HG03442 (cell line): ENCODE results near the gene JAG1.

Source experiments
- ATAC-seq: cut with Tn5 transposase; IDR thresholded peaks from one replicate; pipeline ENCODE4 v1.9.1; 2021; ENCODE audit warnings: mild to moderate bottlenecking, moderate library complexity; ENCODE audit not compliant: unreplicated experiment

JAG1 gene

GRCh38 chr20:10639737-10640556 is 33.9 kb downstream of the JAG1 start:
- no peak for ATAC-seq

- no peak for ATAC-seq
Measured at GRCh38 chr20:10639077-10639736, 34.6 kb downstream of the JAG1 start.

- no peak for ATAC-seq
Measured at GRCh38 chr20:10637563-10637962, 36.2 kb downstream of the JAG1 start.

DNA sequence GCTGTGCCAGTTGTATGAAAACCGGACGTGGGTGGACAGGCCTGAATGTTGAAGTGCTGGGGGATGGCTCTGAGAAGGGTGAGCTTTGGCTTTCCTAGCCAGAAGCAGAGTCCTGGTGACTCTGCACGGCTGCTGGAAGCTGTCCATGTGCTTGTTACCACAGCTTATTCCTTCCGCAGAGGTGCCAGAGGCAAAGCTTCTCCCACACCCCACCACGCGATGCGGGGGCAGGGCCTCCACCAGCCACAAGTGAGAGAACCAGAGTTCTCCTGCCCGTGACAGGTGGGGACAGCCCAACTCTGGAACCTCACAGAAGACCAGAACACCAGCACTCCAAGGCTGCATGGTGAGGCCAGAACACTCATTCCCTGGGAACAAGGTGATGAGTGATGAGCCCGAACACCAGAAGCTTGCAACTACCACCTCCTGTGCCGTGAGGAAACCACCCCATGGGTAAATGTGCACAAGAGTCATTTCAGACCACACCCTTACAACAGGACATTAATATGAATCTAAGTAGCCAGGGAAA is 36.7 kb downstream of the JAG1 start:
- ATAC-seq = no peak

- ATAC-seq = no peak
Measured at GRCh38 chr20:10636326-10636818, 37.4 kb downstream of the JAG1 start.

DNA sequence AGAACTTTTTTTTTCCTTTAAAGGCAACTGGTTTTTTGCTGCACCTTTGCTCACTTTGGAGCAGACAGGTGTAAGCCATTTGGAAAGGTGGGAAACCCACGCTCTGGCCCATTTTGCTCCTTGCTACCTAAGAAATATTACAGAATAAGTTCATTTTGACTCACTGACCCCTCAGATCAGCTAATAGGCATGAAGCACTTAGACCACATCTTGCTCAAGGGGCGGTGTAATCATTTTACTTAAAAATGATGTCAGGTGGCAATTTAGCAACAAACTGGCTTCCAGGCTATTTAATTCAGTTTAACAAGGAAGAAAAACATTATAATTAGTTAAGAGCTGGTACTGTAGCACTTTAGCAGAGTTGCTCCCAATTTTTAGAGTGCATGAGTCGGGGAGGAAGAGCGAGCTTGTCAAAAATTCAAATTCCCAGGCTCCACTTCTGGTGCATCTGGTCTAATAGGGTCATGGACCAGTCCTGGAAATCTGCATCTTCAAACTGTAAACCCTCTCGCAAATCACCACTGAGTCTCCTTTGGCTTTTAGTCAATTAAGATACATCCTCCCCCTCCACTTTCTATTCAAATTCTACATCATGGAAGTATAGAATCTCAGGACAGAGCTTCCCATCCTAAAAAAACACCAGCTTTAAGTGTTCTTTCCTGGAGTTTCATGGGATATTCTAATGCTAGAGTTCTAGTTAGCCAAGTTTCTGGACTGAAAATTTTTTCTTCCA is 38.2 kb downstream of the JAG1 start:
- ATAC-seq = no peak

DNA sequence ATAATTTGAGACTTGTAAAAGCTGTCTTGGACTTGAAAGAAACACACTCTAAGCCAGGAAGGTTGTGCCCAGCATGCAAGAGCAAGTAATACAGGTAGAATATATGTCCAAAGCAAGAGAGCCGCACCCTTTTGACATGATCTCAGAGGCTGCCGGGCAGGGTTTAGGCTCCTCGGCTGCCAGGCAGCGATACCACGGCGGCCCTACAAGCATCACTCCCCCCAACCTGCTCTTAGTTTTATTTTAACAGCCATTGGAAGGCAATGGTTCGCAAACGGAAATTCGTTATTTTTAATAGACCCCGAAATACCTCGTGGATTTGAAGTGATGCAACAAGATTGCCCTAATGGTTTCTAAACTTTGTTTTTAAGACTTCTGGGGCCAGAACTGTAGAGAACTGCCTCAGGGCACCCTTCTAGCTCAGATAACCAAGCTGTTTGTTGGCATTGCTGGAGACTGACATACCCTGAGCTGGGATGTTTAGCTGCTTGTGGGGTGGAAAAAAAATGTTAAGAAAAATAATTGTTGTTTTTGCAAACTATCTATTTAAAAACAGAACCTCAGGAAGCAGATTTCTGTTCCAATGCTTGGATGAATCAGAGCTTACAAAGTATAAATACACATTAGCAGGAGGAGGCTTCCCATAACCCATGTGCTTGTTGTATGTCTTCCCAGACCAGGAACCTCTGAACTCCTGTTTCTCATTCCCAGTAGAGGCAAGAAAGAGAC is 39.0 kb downstream of the JAG1 start:
- no peak for ATAC-seq

GRCh38 chr20:10634211-10634610 is 39.6 kb downstream of the JAG1 start:
- no peak for ATAC-seq

GRCh38 chr20:10633718-10634117 is 40.1 kb downstream of the JAG1 start:
- ATAC-seq = no peak

- no peak for ATAC-seq
Measured at GRCh38 chr20:10632721-10633509, 40.9 kb downstream of the JAG1 start.

DNA sequence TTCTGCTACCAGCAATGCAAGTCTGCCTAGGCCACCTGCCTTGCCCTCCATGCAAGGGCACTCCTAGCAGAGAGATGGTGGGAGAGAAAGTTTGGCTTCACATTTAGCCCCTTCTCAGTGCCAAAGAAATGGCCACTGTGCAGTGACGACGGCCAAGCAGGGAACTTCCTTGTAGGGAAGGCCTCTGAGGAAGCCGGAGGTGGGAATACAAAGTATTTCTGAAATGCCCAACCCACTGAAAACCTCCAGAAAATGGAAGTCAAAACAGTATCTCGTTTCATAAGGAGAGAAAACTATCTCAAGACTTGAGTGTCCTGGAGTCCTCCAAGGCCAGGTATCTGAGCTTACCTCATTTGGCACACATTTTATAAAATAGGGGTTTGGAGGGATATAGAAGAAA is 42.7 kb downstream of the JAG1 start:
- no peak for ATAC-seq

GRCh38 chr20:10629946-10630650 is 43.7 kb downstream of the JAG1 start:
- ATAC-seq = no peak

- ATAC-seq = no peak
Measured at GRCh38 chr20:10626896-10627295, 46.9 kb downstream of the JAG1 start.

GRCh38 chr20:10625641-10626040 is 48.2 kb downstream of the JAG1 start:
- no peak for ATAC-seq

DNA sequence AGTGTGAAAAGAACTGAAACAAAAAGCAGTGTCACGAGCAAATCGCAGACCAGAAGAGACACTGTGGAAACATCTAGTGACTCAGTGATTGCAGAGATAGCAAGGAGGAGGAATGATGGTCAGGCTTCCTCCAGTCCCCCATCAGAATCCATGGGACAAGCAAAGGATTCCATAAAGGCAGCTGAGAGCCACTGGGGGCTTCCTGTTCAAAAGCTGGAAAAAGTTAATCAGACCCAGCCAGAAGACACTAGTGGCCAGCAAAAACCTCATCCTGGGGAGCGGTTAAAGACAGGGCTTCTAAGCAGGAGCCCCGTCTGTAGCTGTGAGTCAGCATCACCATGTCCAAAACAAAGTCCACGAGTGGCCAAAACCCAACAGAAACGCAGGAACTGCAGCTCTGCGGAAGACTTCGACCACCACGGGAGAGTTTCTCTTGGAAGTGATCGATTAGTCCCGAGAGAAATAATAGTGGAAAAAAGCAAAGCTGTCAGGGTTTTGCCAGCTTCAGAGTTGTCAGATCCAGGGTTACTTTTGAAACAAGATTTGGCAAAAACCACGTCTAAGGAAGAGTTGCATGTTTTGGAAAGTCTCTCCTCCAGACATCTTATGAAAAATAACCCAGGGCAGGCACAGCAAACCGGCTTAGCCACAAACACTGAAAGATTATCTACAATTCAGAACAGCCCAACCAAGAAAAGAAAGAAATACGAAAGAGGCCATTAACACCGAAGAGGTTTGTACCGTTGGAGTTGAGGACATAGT is 51.0 kb downstream of the JAG1 start:
- no peak for ATAC-seq

DNA sequence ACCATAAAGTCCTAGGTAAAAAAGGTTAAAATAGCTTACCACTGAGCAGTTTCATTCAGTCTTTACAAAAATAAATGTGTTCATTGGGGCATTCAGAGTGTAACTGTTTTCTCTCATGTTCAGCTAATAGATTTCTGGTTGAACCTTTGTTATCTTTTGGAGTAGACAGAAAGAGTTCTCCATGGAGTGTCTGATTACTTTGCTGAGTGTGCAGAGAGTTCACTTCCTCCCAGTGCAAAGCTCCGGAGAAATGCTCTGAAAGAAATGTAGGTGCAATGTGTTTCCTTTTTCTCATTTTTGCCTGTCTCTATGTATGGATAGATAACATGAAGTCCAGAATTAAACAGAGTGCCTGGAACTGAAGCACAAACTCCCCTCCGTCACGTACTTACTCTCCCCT is 52.6 kb downstream of the JAG1 start:
- ATAC-seq = no peak

DNA sequence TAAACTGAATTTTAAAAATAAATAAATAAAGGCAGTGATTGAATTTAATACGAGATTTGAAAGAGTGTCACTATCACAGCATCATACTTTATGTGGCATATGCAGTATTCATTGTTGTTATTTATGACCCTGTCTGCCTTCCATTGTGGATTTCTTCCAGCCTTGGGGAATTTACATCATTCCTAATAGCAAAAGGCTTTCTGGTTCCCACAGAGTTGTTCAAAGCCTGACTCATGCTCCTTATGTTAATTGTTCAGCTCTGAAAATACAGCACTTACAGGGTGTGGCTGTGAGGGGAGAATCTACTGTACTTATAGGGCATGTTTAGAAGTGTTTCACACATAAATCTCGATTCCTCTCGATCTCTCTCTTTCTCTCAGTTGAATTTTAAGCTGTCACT is 54.4 kb downstream of the JAG1 start:
- no peak for ATAC-seq

- no peak for ATAC-seq
Measured at GRCh38 chr20:10618611-10619245, 55.1 kb downstream of the JAG1 start.
